Activated B cell treated with CpG ODN at 0.5 μM for 24 hours (primary cell): ENCODE data around the gene ACKR1. TPM values are rescaled to one million over a fixed set of nuclear protein-coding genes. Genes with fewer than 3 reads are reported as not detected.

Experiments
- ATAC-seq: fragments of 200-7000 bp; cut with Tn5 transposase; one replicate; pipeline ENCODE4 v1.10.0; 2021; ENCODE audit warnings: low read depth, mild to moderate bottlenecking, moderate library complexity
- CTCF ChIA-PET: fragments of 350-600 bp; sonication (Branson Sonifier 250); formaldehyde crosslinking; loops from one replicate; lab custom pipeline; 2021; ENCODE audit warnings: antibody characterized with exemption; lab: Charles Lee
- POLR2A ChIA-PET: fragments of 350-600 bp; sonication (Branson Sonifier 250); formaldehyde crosslinking; loops from one replicate; lab custom pipeline; 2021; ENCODE audit warnings: antibody characterized with exemption; lab: Charles Lee
- DNase-seq: peaks from one replicate; pipeline ENCODE4 v3.0.0; 2022
- H3K27ac Mint-ChIP-seq: one replicate; pipeline ENCODE4 v1.8.0; 2020; ENCODE audit warnings: mixed read lengths
- H3K27me3 Mint-ChIP-seq: one replicate; pipeline ENCODE4 v1.8.0; 2021; ENCODE audit warnings: mixed read lengths
- H3K36me3 Mint-ChIP-seq: one replicate; pipeline ENCODE4 v1.8.0; 2021; ENCODE audit warnings: low read depth, mixed read lengths
- H3K4me1 Mint-ChIP-seq: one replicate; pipeline ENCODE4 v1.8.0; 2021; ENCODE audit warnings: mixed read lengths
- H3K4me3 Mint-ChIP-seq: one replicate; pipeline ENCODE4 v1.8.0; 2020; ENCODE audit warnings: mild to moderate bottlenecking, mixed read lengths
- H3K9me3 Mint-ChIP-seq: one replicate; pipeline ENCODE4 v1.8.0; 2020; ENCODE audit warnings: mixed read lengths
- intact Hi-C: fragments of 100-400 bp; cut with micrococcal nuclease; formaldehyde crosslinking; loops from one replicate; pipeline ENCODE4 v1.15.1; 2024
- total RNA-seq: library from RNA; stranded (reverse); gene quantifications from 2 replicates; pipeline ENCODE4 v1.2.3, GENCODE V29; 2022
- TF ChIP-seq, protein P1 (sequence below): fragments of 200-600 bp; IDR thresholded peaks from one replicate; pipeline ENCODE4 v1.8.0; 2022; ENCODE audit warnings: antibody characterized with exemption, mild to moderate bottlenecking

The ACKR1 gene
- total RNA-seq, 1 donor from 2014 or later = 0.18 TPM

- Mint-ChIP-seq H3K4me3 (no peak overlapping the region), H3K27me3 (peaks cover 60% of the 10 kb centered on the region), H3K4me1 (peaks cover 2% of the 10 kb centered on the region), H3K27ac (no peak overlapping the region), H3K36me3 (no peaks in the 10 kb centered on the region), H3K9me3 (no peaks in the 10 kb centered on the region)
- ChIA-PET CTCF (interaction anchor here (10.9 kb wide), 1 partner anchor 42 kb away, joined by 113 read pairs; no protein-coding TSS in a partner anchor), POLR2A (no interaction called here)
- intact Hi-C loops = no loop called here
- no peak for DNase-seq
- TF ChIP-seq, protein P1, sequence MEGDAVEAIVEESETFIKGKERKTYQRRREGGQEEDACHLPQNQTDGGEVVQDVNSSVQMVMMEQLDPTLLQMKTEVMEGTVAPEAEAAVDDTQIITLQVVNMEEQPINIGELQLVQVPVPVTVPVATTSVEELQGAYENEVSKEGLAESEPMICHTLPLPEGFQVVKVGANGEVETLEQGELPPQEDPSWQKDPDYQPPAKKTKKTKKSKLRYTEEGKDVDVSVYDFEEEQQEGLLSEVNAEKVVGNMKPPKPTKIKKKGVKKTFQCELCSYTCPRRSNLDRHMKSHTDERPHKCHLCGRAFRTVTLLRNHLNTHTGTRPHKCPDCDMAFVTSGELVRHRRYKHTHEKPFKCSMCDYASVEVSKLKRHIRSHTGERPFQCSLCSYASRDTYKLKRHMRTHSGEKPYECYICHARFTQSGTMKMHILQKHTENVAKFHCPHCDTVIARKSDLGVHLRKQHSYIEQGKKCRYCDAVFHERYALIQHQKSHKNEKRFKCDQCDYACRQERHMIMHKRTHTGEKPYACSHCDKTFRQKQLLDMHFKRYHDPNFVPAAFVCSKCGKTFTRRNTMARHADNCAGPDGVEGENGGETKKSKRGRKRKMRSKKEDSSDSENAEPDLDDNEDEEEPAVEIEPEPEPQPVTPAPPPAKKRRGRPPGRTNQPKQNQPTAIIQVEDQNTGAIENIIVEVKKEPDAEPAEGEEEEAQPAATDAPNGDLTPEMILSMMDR = no peak
- no peak for ATAC-seq
Measured at GRCh38 chr1:159205225-159205624, 550 bp downstream of the ACKR1 start.

GRCh38 chr1:159206110-159206509, 1.4 kb downstream of the ACKR1 start:
- Mint-ChIP-seq H3K27ac (no peak overlapping the region), H3K36me3 (no peaks in the 10 kb centered on the region), H3K9me3 (no peaks in the 10 kb centered on the region), H3K4me3 (no peak overlapping the region), H3K27me3 (peaks cover 62% of the 10 kb centered on the region), H3K4me1 (peaks cover 2% of the 10 kb centered on the region)
- POLR2A ChIA-PET = no interaction called here
- ATAC-seq = no peak
- TF ChIP-seq, protein P1 = no peak
- DNase-seq = no peak
- CTCF ChIA-PET = interaction anchor here (10.9 kb wide), 1 partner anchor 43 kb away, joined by 113 read pairs; no protein-coding TSS in a partner anchor
- intact Hi-C loops = no loop called here

DNA sequence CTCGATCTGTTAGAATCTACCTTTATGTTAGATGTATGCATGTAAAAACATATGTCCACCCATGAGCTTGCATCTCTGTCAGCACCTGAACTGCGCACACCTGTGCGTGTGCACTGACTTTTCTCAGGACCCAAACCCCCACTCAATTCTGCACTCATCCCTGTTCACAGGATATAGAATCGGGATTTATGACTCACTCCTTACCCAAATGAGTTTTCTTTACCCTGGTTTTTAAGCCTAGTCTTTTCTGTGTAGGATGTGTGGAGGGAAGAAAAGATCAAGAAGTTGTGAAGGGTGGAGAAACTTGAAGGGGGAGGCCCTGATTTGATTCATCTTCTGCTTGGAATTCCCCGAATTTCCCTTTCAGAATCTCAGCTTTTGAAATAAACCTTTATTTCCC, 2.4 kb downstream of the ACKR1 start:
- H3K27ac Mint-ChIP-seq = no peak overlapping the region
- POLR2A ChIA-PET = no interaction called here

DNA sequence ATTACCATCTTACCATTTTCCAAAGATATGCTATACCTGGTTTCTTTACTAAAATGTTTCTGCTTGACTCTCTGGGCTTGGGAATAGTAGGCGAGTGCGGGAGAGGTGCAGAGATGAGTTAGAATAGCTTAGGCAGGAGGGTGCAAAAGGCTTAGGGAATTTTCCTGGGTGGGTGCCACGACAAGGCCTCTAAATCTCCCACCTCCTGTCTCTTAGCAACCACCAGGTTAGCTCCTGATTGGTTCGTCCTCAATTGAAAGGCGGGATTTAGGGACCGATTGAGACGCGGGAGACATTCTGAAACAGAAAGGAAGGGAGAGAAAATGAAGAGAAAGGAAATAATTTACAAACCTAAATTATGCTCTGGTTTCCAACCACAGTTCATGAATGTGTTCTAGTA, 3.1 kb downstream of the ACKR1 start:
- ATAC-seq (no peak), DNase-seq (no peak)
- Mint-ChIP-seq H3K4me3 (no peak overlapping the region), H3K27me3 (peaks cover 59% of the 10 kb centered on the region), H3K27ac (no peak overlapping the region), H3K36me3 (no peaks in the 10 kb centered on the region), H3K4me1 (peaks cover 4% of the 10 kb centered on the region), H3K9me3 (no peaks in the 10 kb centered on the region)
- intact Hi-C loops = no loop called here
- TF ChIP-seq, protein P1 = no peak
- ChIA-PET POLR2A (no interaction called here), CTCF (interaction anchor here (0.8 to 10.9 kb wide), 3 partner anchors 13 to 75 kb away, joined by 3 to 113 read pairs (median 48); no protein-coding TSS in a partner anchor)

More for the DNA sequence above, 2.4 kb downstream of the ACKR1 start:
- H3K27me3 Mint-ChIP-seq = peaks cover 61% of the 10 kb centered on the region
- H3K9me3 Mint-ChIP-seq = no peaks in the 10 kb centered on the region
- intact Hi-C loops = no loop called here
- no peaks in the 10 kb centered on the region for H3K36me3 Mint-ChIP-seq
- CTCF ChIA-PET = interaction anchor here (0.8 to 10.9 kb wide), 3 partner anchors 14 to 74 kb away, joined by 3 to 113 read pairs (median 48); no protein-coding TSS in a partner anchor
- DNase-seq (no peak), ATAC-seq (no peak)
- TF ChIP-seq, protein P1 = no peak
- no peak overlapping the region for H3K4me3 Mint-ChIP-seq
- peaks cover 4% of the 10 kb centered on the region for H3K4me1 Mint-ChIP-seq

DNA sequence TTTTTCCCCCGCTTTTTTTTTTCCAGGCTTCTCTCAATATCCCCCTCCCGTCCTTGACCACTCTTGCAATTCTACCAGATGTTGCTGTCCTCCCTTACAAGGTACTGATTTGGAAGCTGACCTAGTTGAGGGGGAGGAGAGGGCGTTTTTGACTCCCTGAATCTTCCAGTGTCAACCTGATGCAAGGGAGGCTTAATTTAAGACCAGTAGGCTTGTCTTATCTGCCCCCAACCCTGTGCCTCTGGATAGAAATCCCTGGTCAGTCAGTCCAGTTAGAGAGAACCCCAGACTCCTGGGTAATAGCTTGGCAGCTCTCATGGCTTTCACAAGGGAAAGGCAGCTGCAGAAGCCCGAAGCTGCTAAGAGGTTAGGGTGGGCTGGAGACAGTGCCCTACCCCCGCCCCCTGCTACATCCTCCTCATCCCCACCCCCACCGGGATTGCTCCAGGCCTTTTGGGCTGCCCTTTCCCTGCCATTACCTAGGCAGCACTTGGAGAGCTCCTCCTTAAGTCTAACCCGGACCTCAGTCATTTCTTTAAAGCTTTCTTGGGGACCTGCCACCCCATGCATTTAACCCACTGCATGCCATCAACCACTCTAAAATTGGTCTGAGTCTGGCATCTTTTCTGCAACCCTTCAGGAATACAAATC, 3.6 kb downstream of the ACKR1 start:
- H3K4me1 Mint-ChIP-seq = peaks cover 4% of the 10 kb centered on the region
- ChIA-PET POLR2A (no interaction called here), CTCF (interaction anchor here (1.9 to 10.9 kb wide), 3 partner anchors 10 to 75 kb away, joined by 6 to 113 read pairs (median 48); no protein-coding TSS in a partner anchor)
- H3K36me3 Mint-ChIP-seq = no peaks in the 10 kb centered on the region
- H3K27ac Mint-ChIP-seq = no peak overlapping the region
- TF ChIP-seq, protein P1 = no peak
- H3K27me3 Mint-ChIP-seq = peaks cover 61% of the 10 kb centered on the region
- intact Hi-C loops = no loop called here
- no peak for ATAC-seq
- no peaks in the 10 kb centered on the region for H3K9me3 Mint-ChIP-seq
- DNase-seq = no peak
- H3K4me3 Mint-ChIP-seq = no peak overlapping the region
